NCI-H748 treated with DMSO at 0.1 percent for 48 hours (cell line): ENCODE data around the gene SPEM2.

Experiments
- DNase-seq: peaks from one replicate; lab custom pipeline; 2025; lab: John Stamatoyannopoulos, UW

The SPEM2 gene

DNA sequence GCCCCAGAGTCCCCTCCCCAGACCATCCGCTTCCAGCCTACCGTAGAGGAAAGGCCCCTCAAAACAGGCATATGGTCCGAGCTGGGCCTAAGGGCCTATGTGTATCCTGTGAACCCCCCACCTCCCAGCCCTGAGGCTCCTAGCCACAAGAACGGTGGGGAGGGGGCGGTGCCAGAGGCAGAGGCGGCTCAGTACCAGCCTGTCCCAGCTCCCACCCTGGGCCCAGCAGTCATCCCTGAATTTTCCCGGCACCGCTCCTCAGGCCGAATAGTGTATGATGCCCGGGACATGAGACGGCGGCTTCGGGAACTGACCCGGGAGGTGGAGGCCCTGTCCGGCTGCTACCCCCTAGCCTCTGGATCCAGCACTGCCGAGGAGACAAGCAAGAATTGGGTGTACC is 4.2 kb upstream of the SPEM2 start:
- DNase-seq: no peak

DNA sequence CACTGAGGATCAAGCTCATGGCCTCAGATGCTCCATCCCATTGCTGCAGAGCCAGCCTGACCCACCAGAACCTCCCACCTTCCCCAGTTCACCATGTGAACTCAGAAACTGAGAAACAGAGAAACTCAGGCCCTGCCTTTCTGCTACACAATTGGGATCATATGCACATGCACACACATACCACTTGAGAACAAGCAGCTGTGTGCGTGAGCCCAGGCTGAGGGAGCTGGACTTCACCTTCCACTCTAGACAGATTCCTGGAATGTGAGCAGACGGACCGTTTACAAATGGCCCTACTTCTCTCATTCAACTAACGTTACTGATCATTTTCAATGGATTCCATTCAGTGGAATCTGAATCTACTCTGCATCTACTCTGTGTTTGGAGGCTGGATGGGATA is 1.7 kb upstream of the SPEM2 start:
- no peak for DNase-seq

DNA sequence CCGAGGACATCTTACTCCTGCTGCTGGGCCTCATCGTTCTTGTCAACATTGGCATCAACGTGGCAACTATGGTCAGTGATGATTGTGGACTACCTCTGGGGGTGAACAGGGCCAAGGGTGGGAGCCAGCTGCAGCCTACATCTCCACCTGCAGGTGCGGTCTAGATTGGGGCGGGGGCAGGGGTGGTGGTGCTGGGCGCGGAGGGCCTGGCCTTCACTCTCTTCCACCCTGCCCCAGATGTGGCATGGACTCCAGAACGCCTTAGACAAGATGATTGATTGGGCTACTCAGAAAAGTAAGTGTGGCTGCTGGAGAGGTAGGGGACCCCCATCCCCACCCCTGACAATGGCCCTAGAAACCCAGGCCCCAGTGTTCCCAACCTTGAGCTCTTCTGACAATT is 340 bp downstream of the SPEM2 start:
- no peak for DNase-seq

DNA sequence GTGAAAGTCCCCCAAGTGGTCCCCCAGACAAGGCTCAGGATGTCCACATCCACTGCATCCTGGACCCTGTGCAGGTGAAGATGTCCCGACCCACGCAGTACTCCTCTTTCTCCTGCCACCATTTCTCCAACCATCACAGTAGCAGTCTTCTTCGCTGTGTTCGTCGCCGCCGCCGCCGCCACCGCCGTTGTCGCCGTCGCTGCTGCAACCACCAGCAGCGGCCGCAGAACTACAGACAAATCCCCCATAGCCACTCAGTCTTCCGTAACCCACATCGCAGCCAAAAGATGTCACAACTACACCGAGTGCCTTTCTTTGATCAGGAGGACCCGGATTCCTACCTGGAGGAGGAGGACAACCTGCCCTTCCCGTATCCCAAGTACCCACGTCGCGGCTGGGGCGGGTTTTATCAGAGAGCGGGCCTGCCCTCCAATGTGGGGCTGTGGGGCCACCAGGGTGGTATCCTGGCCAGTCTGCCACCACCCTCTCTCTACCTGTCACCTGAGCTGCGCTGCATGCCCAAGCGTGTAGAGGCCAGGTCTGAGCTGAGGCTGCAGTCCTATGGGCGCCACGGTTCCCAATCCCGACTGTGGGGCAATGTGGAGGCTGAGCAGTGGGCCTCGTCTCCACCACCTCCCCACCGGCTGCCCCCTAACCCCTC is 917 bp downstream of the SPEM2 start:
- no peak for DNase-seq

DNA sequence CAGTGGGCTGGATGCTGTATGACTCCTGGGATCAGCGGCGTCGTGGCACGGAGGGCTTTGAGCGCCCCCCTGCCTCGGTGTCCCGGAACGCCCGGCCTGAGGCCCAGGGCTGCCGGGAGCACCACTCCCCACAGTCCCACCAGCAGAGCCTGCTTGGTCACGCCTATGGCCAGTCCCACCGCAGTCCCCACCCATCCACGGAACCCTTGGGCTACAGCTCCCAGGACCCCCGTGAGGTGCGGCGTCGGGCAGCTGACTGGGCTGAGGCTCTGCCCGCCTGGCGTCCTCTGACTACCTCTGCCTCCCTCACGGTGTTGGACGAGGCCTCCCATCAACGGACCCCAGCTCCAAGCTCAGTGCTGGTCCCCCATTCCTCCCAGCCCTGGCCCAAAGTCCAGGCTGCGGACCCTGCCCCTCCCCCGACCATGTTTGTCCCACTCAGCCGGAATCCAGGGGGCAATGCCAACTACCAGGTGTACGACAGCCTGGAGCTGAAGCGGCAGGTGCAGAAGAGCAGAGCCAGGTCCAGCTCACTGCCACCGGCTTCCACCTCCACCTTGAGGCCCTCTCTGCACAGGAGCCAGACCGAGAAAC is 1.6 kb downstream of the SPEM2 start:
- DNase-seq: no peak

DNA sequence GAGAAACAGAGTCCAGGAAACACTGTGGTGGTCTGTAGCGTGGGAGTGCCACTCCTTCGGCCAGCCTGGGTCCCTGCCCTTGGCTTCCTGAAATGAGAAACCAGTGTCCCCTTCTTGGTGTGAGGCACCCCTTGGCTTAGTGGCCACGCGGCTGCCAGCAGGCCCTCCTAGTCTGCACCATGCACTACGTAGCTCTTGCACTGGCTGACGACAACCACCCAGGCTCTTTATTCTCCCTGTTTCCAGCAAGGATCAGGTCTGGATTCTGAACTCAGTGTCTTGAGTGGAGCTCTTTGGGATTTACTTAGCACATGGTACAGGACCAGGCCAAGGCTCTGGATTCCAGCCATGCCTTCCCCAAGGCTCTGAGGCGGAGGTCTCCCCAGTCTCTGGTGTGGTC is 2.1 kb downstream of the SPEM2 start:
- no peak for DNase-seq

DNA sequence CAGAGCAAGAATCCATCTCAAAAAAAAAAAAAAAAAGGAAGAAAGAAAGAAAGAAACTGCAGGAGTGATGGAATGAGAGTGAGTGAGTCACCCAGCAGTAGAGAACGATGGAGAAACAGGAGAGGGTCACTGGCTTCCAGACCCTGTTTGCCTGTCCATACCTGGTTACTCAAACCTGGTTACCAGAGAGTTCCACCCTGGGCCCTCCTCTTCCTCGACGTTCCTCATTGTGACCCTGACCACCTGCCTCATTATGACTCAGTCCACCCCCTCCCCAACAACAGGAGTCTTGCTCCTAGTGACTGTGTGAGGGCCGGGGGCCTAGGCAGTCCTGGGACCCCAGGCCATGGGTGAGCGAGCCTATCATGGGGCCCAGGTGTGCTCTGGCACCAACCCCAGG is 3.1 kb downstream of the SPEM2 start, which contains the start of gene SPEM3:
TSS of gene SPEM3 (plus strand) at position 301 of the 400 bp plus-strand sequence. CDS start at position 347, 46 bp downstream.
- no peak for DNase-seq

DNA sequence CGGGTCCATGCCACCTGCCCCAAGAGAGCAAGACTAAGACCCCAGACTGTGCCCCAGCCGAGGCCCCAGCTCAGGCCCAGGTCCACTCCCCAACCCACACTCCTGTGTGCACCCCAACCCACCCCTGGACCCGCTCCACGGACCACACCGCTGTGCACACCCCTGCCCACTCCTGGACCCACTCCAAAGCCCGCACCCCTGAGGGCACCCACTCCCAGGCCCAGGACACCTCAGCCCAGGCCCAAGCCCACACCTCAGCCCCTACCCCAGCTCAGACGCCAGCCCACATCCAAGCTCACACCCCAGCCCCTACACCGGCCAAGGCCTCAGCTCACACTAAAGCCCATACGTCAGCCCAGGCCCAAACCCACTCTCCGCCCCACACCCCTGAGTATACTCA is 4.3 kb downstream of the SPEM2 start:
- DNase-seq: no peak

DNA sequence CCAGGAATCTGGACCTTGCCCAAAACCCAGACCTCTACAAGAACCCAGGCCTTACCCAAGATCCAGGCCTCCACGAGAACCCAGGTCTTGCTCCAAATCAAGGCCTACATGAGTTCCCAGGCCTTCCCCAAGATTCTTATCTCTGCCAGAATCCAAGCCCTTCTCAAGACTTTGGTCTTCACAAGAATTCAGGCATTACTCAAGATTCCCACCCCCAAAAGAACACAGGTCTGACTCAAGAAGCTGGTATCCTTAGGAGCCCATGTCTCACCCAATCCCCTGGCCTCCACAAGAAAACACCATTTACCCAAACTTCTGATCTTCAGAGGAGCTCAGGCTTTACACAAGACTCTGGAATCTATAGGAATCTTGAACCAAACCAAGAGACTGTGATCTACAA is 5.8 kb downstream of the SPEM2 start:
- no peak for DNase-seq

DNA sequence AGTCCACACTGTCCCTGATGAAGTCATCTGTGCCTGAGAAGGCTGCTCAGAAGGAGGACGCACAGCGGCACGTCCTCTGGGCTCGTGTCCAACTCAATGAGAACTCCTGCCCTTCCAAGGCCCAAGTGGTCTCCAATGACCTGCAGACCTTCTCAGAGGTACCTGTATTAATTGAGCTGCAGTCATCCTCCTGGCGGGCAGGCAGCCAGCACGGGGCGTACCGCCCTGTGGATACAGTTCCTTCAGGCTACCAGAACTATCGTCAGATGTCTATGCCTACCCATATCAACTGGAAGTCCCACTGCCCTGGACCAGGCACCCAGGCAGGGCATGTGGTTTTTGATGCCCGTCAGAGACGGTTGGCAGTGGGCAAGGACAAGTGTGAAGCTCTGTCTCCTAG is 6.9 kb downstream of the SPEM2 start:
- no peak for DNase-seq

DNA sequence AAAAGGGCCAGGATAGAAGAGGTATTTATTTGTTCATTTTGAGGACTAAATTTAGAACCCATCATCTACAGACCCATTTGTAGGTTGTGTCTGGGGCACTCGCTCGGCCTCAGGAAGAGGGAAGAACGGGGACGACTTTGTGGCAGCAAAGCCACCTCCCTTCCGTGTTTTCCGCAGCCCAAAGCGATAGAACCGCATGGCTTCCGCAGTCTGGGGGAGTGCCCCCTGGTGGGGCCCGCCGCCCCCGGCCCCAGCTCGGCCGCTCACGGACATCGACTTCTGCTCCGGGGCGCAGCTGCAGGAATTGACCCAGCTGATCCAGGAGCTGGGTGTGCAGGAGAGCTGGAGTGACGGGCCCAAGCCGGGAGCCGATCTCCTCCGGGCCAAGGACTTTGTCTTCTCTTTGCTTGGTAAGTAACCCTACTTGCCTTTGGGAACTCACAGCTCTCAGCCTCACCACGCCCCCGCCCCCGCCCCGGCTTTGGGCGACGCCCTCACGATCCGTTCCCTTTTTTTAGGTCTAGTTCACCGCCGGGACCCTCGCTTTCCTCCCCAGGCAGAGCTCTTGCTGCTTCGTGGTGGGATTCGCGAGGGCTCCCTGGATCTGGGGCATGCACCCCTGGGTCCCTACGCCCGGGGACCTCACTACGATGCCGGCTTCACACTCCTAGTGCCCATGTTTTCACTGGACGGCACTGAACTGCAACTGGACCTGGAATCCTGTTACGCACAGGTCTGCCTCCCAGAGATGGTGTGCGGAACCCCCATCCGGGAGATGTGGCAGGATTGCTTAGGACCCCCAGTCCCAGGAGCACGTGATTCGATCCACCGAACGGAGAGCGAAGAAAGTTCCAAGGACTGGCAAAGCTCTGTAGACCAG is 10.5 kb downstream of the SPEM2 start:
- DNase-seq: peak; percentile 50

DNA sequence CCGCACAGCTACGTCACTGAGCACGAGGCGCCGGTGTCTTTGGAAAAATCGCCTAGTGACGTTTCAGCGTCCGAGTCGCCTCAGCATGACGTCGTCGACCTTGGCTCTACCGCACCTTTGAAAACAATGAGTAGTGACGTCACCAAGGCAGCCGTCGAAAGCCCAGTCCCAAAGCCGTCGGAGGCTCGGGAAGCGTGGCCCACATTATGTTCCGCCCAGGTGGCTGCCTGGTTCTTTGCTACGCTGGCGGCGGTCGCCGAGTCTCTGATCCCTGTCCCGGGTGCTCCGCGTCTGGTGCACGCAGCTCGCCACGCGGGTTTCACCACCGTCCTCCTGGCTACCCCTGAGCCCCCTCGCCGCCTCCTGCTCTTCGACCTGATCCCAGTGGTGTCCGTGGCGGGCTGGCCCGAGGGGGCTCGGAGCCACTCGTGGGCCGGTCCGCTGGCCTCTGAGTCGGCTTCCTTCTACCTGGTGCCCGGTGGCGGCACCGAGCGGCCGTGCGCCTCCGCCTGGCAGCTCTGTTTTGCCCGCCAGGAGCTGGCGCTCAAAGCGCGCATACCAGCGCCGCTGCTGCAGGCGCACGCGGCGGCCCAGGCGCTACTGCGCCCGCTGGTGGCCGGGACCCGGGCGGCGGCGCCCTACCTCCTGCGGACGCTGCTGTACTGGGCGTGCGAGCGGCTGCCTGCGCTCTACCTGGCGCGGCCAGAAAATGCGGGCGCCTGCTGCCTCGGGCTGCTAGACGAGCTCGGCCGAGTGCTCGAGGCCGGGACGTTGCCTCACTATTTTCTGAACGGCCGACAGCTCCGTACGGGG is 11.3 kb downstream of the SPEM2 start:
- peak; percentile 78 for DNase-seq

DNA sequence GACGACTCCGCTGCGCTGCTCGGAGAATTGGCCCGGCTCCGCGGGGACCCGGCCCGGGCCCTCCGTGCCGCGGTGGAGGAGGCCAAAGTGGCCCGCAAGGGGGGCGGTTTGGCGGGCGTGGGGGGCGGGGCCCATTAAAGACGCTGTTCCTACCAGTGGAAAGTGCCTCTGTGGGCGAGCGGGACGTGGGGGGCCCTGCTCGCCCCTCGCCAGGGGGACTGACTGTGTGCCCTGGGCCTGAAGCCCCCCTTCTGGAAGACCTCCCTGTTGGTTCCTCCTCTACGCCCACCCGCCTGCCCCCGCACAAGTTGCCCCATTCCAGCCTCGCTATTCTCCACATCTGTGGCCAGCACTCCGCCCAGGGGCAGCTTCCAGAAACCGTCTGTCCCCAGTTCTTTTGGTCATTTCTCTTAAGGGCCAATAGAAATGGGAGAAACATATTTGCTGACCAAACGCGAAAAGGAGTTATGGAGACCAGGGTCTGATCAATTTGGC is 12.0 kb downstream of the SPEM2 start:
- no peak for DNase-seq

DNA sequence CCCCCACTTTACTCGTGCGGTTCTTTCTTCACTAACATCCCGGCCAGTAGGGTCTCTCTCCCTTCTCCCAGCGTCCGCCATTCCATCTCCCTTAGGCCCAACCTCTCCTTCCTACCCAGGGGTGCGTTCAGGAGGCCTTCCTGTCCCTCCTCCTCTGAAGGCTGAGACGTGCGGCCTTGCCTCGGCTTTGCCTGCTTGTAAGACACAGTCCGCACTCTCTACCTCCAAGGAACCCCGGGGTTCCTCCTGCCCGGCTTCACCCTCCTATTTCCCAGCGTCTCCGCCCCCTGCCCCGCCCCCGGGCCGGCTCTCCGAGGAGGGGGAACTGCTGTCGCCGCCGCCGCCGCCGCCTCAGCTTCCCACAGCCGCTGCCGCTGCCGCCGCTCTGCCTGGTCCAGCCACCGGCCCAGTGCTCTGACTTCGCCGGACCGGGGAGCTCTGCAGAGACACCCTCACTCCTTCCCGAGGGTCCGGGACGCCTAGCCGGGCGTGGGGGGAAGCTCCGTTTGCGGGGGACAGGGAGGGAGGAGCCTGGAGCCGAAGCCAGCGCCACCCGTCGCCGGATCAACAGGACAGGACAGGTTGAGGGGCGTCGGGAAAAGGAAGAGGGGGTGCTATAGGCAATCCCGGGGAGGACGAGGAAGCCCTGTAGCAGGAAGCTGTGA is 12.7 kb downstream of the SPEM2 start:
- peak; percentile 60 for DNase-seq

DNA sequence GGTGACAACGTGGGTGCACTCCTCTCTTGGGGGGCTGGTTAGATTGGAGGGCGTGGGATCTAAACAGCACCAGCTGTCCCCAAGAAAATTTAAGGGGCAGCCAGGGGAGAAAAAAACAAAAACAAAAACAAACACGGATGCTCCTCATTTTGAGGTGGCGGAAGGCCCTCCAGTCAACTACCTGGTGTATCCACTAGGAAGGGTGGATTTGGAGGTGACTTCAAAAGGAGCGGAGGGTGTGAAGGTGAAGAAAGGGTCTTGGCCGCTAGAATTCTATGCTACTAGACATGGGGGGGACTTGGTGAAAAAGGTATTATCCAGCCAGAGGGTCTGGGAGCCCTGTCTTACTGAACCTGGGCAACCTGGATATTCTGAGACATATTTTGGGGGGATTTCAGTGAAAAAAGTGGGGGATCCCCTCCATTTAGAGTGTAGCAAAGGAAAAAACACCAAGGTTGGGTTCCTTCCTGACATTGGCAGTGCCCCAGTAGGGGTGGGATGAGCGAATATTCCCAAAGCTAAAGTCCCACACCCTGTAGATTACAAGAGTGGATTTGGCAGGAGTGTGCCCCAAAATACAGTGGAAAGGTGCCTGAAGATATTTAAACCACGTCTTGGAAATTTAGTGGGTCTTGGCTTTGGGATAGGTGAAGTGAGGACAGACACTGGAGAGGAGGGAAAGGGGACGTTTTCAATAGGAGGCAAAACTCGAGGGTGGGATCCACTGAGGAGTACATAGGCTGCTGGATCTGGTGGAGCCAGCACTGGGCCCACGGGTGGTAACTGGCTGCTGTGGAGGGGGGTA is 13.4 kb downstream of the SPEM2 start:
- DNase-seq: no peak

DNA sequence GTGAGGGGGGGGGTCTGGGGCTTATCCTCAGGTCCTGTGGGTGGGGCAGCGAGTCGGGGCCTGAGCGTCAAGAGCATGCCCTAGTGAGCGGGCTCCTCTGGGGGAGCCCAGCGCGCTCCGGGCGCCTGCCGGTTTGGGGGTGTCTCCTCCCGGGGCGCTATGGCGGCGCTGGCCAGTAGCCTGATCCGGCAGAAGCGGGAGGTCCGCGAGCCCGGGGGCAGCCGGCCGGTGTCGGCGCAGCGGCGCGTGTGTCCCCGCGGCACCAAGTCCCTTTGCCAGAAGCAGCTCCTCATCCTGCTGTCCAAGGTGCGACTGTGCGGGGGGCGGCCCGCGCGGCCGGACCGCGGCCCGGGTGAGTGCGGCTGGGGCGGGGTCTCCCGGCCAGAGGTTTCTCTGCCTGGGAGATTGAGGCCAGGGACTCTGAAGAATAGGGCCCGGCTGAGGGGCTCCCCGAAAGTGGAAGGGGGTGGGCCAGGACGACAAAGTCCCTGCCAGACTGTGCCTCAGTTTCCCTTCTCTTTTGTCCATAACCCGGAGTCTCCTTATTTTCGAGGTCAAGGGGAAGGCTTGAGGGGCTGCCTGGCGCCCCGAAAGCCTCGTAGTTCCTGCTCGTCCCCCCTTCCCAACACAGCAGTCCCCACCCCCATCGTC is 14.2 kb downstream of the SPEM2 start, which contains the start of gene FGF11:
TSS of gene FGF11 (plus strand) at position 51 of the 651 bp plus-strand sequence. CDS start at position 160, 109 bp downstream.
- no peak for DNase-seq

DNA sequence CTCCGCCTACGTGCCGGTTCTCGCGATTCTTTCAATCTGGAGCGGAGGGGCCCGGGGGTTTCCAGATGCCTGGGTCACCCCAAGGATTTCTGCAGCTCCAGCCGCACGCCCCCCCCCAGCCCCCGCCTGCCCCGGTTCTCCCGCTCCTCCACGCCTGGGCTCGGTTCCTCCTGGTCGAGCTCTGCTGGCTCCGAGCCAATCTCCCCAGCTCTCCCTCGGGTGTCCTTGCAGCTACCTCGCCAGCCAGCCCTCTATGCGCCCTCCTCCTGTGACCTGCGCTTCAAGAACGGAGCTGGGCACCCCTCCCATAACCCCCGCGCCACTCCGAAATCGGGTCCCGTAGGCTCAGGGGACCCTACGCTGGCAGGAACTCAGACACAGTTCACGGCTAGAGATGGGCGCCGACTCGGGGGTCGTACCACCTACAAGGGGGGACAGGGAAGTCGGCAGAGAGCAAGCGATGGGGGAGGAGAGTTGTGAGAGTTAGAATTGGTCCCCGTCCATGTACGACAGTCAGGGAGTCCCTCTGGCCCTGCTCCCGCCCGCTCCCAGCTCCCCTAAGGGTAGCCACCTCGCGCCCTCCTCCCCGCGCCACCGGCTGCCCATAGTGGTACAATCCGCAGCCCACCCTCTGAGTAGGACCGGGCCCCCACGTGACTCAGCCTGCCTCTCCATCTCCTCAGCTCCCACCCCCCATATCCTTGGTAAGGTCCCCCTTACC is 14.9 kb downstream of the SPEM2 start:
- DNase-seq: peak; percentile 31

DNA sequence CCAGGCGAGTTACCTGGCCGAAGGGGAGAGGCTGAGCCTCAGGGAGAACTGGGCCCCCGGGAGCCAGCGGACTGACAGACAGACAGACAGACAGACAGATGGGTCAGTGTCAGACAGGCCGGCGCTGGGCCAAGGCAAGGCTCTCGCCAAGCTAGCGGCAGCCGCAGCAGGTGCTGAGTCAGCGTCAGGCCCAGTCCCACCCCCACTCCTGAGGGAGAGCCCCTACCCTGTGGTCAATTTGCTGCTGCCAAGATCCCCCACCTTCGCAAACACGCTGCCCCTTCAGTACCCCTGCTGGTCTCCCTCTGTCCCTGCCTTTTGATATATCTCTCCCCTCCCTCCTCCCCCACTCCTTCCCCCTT is 15.4 kb downstream of the SPEM2 start:
- DNase-seq: no peak

DNA sequence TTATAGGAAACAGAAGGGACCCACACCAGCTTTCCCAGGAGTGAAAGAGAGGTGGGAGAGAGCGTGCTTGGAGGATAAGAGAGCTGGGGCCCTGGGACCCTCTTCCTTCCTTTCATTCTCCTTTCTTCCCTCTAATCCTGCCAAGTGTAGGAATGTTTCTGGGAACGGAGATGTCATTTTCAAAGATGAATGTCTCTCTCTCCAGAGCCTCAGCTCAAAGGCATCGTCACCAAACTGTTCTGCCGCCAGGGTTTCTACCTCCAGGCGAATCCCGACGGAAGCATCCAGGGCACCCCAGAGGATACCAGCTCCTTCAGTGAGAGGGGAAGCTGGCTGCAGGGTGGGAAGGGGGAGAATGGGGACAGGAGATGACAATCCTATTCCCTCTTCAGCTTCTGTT is 15.8 kb downstream of the SPEM2 start:
- no peak for DNase-seq
